ENCODE measurements around the gene SHISA7.

DNA sequence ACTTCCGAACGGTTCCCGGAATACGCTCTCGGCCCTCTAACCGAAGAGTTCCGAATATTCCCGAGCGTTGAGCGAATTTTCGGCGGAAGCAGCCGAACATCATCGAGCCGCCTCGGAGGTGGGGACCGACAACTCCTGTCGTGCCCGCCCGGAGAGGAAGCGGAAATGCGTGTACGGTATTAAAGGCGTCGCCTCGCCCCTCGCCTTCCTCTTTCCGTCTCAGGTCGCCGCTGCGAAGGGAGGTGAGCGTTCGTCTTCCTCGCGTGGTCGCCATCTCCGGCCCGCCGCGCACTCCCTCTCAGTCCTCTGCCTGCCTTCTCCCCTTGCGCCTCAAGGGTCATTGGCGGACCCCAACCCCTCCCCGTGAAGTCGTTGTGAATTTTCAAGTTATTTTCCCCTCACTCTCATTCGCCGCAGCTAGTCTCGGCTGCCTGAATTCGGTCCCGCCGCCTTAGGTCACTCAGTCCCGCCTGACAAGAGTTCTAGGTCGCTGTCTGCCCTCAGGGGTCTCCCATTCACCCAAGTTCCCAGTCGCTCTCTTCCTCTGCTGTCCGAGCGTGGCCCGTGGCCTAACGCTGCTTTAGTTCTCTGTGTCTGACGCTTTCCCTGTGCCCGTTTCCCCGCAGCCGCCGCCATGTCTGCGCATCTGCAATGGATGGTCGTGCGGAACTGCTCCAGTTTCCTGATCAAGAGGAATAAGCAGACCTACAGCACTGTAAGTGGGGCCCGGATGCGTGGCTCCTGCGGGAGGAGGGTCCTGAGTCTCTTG lies 57.2 kb downstream of the SHISA7 start, which contains the start of gene RPL28:
- TF ChIP-seq, protein P1, sequence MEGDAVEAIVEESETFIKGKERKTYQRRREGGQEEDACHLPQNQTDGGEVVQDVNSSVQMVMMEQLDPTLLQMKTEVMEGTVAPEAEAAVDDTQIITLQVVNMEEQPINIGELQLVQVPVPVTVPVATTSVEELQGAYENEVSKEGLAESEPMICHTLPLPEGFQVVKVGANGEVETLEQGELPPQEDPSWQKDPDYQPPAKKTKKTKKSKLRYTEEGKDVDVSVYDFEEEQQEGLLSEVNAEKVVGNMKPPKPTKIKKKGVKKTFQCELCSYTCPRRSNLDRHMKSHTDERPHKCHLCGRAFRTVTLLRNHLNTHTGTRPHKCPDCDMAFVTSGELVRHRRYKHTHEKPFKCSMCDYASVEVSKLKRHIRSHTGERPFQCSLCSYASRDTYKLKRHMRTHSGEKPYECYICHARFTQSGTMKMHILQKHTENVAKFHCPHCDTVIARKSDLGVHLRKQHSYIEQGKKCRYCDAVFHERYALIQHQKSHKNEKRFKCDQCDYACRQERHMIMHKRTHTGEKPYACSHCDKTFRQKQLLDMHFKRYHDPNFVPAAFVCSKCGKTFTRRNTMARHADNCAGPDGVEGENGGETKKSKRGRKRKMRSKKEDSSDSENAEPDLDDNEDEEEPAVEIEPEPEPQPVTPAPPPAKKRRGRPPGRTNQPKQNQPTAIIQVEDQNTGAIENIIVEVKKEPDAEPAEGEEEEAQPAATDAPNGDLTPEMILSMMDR (IDR thresholded peaks at IDR 0.05), result no peak
- peak; percentile 34 to 99 for TF ChIP-seq POLR2A (IDR thresholded peaks at IDR 0.05)

Data from heart left ventricle (tissue), 13 donors.